HG02885 (cell line): Measurements from ENCODE around the gene CACNB4.
"Not testable (repeated sequence)": the region's sequence is repeated elsewhere in the genome, so short reads cannot be mapped to it uniquely, and the experiment has no call there.

Experiments
- ATAC-seq: cut with Tn5 transposase; IDR thresholded peaks from one replicate; pipeline ENCODE4 v1.9.1; 2021; ENCODE audit warnings: mild to moderate bottlenecking; ENCODE audit not compliant: unreplicated experiment, poor library complexity

CACNB4 gene

DNA sequence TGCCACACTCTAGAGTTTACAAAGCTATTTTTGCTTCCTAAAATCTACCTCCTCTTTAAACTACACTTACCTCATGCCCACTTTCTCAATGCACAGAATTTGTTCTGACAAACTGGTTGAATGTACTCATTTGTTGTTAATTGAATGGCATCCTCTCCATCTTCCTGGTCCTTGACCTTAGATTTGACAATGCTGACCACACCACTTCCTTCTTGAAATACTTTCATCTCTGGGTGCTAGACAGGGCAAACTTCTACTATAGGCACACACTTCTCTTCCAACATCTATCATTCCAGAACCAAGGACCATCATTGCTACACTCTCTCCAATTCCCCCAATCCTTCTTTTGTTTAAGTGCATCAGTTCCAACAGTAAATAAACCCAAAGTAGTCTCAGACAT is 292.9 kb downstream of the CACNB4 start:
- no peak for ATAC-seq

DNA sequence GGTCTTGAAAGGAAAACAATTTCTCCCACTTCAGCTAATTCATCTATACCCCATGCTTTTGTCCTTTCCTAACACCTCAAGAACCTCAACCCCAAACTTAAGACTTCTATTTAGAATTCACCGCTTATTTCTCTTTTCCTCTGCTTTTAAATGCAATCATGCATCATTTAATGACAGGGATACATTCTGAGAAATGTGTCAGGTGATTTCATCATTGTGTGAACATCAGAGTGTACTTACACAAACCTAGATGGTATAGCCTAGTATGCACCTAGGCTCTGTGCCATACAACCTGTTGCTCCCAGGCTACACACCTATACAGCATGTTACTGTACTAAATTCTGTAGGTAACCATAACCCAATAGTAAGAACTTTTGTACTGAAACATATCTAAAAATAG is 293.5 kb downstream of the CACNB4 start:
- no peak for ATAC-seq

DNA sequence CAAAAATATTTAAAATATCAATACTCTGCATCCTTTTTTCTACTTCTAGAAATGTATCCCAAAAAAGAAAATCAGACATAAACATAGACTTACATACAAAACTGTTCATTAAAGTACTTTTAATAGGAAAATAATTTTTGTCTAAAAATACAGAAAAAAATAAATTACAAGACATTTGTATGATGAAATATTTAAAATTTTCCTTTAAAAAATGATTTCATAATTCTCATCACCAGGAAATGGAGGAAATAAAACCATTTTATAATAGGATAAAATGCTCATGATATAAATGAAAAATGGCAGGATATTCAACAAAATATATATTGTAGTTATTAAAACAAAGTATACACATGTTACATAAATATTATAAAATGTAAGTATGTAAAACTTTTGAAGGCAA is 295.0 kb downstream of the CACNB4 start:
- no peak for ATAC-seq

DNA sequence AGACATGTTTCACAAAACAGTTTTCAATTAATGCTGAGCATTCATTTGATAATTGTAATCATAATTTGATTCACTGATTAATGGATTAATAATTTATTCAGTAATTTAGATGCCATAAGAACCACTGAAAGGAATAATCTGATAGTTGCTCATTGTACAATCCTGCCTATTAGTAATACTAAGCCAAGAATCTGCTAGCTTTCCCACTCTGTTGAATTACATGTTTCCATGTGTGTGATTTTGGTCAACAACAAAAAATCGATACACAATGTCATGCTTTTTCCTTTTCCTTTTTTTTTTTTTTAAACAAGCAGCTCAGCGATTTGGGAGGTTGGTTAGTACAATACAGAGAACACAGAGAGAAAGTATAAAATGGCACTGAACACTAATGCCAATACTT is 296.5 kb downstream of the CACNB4 start:
- ATAC-seq: no peak

DNA sequence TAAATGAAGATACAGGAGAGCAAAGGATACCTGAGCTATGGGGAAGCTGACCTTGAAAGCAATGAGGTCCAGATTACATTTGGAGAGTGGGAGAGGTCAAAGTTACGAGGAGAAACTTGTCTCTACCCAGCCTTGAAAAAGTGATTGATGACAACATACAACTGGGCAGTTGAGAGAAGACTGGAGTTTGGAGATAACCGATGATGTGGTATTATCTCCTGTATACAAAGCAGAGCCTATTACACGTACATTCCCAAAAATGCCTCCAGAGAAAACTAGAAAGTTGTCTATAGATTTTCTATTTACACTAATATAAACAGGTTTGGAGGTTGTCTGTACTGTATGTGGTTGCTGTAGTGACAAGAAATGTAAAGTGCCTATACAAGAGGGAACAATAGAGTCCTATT is 299.0 kb downstream of the CACNB4 start:
- no peak for ATAC-seq

DNA sequence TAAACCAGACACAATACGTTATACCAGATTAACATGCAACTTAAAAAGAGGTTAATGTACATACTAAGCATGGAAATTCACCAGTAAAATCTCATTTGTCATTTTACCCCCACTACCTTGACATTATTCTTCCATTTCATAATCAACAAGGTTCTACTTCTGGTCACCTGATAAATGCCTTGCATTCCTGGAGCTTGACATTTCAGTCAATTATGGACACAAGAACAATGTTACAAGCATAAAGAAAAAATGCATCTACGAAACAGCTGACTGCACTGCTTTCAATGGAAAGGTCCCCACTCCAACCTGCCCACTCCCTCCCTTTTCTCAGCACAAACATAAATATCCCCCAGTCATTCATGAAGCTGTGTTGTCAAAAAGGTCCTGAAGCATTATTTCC is 302.1 kb downstream of the CACNB4 start:
- ATAC-seq: no peak

DNA sequence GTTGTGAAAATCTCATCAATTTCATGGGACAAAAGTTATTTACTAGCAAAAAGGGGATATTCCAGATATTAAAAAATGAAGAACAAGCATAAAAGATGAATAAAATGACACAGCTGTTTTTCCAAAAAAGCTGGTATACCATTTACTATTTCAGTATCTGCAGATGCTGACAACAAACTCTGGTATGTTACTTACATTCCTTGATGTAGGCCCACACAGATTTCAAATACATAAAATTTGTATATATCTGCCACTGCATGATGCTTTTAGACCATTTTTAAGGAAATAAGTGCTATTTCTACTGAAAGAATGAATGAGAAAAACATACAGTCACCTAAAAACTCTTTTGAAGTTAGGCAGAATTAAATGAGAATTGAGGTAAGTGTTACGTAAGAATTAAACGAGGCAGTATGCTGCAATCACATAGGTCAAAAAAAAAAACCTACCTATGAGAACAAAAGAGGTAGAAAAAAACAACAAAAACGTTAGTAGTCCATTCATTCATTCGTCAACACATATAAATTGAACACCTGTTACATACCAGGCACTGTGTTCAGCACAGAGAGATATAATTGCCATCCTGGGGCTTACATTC is 303.1 kb downstream of the CACNB4 start:
- ATAC-seq: no peak

DNA sequence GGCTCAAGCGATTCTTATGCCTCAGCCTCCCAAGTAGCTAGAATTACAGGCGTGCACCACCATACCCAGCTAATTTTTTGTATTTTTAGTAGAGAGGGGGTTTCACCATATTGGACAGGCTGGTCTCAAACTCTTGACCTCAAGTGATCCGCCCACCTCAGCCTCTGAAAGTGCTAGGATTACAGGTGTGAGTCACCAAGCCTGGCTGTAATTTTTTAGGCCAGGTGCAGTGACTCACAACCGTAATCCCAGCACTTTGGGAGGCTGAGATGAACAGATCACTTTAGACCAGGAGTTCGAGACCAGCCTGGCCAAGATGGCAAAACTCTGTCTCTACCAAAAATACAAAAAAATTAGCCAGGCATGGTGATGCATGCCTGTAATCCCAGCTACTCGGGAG is 304.4 kb downstream of the CACNB4 start:
- ATAC-seq: not testable (repeated sequence)

DNA sequence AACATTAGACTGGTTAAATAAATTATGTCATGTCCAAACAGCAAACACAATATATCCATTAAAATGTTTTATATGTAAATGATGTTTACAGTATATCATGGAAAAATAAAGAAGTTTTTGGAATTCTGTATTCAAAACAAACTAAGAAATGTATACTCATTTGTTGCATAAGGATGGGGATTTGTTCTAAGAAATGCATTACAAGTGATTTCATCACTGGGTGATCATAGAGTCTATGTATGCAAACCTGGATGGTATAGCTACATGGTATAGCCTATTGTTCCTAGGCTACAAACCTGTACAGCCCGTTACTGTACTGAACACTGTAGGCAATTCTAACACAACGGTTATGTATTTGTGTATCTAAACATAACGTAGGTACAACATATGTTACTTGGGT is 305.7 kb downstream of the CACNB4 start:
- ATAC-seq: no peak

DNA sequence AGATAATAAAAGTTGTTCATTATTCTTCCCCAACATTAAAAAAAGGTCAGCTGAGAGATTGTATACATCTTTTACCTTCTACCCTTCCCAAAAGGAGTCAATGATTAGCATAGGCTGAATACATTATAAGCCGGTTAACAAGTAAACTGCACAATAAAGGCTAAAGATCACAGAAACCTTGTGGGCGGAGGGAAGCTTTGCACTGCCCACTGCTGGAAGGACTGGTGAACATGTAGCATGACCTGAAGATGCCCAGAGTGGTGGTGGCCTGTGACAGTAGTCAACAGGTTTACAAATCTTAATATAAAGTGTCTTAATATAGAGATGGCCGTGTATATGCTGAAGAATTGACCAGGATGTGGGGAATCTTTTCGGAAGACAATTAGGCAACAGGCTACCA is 306.3 kb downstream of the CACNB4 start:
- no peak for ATAC-seq

DNA sequence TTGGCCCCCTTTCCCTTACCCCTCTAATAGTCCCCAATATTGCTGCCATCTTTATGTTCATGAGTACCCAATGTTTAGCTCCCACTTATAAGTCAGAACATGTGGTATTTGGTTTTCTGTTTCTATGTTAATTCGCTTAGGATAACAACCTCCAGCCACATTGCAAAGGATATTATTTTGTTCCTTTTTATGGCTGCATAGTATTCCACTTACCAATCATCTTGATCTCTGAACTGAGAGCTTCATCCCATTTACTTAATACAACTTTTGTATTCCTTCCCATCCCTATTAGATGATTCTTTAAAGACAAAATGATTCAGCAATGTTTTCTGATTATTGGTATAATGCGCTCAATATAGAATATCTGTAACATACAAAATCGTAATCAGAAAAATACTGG is 307.3 kb downstream of the CACNB4 start:
- no peak for ATAC-seq

DNA sequence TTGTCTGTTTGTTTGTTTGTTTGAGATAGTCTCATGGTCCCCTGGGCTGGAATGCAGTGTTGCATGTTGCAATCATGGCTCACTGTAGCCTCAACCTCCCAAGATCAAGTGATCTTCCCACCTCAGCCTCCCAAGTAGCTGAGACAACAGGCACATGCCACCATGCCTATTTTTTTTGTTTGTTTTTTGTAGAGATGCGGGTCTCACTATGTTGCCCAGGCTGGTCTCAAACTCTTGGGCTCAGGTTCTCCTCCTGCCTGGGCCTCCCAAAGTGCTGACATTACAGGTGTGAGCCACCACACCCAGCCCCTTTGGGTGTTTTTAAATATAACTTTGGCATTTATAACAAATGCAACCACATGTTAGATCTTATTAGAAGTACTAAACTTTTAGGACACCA is 308.2 kb downstream of the CACNB4 start:
- no peak for ATAC-seq

DNA sequence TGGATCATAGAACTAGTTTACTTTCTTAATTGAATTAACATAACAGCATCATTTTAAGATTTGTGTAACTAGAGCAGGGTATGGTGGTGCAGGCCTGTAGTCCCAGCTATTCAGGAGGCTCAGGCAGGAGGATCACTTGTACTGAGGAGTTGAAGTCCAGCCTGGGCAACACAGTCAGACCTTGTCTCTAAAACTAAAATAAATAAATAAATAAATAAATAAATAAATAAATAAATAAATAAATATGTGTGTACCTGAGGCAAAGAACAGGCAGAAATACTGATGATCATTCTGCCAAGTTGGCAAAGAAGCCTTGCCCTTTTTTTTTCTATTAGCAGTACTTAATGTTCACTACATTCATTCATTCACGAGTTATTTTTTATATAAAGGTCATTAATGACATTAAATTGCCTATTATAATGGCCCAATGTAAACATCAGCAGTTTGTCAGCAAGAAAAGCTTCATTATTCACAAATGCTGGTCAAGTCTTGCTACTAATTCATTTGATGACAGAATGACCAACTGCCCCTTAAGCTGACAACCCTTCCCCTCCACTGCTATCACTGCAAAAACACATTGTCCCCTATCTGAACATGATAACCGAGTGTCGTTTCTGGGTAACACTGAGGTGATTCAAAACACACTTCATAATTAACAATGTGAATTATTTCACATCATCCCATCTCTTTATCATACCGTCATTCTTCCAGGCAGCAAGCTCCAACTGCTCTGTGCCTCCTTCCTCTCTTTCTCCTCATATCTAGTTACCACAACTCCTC is 309.6 kb downstream of the CACNB4 start:
- ATAC-seq: no peak

DNA sequence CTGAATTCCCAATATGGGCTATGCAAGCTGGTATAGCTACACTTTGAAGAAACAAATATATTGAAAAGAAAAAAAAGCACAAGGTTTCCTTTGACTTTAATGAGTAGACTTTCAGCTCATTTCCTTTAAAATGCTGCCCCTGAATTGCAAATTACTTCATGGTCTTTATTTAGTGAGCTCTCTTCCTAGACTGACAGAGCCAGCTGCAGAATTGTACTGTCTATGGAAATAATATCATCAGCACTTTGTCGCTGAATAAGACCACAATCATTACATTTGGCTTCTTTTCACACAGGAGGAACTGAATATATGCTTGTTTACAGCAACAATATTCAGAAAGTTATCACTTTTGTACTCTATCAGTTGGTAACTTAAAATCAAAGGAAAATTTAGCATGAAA is 312.4 kb downstream of the CACNB4 start:
- ATAC-seq: no peak

DNA sequence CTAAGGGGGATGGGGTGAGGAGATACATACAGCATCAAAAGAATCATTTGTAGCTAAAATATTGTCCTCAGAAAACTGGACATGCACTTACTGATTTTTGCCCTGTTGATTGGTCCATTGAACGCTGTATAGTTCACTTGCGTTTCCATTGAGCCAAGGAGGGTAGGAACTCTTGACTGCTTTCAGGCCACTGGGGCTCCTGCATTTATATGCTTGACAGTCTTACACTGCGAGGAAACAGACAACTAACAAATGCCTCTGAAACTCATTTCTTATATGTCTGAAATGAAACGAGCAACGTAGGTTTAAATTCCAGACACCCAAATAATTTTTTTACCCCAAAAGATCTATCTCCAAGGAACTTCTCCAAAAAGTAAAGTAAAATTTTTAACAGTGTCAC is 312.8 kb downstream of the CACNB4 start:
- no peak for ATAC-seq

DNA sequence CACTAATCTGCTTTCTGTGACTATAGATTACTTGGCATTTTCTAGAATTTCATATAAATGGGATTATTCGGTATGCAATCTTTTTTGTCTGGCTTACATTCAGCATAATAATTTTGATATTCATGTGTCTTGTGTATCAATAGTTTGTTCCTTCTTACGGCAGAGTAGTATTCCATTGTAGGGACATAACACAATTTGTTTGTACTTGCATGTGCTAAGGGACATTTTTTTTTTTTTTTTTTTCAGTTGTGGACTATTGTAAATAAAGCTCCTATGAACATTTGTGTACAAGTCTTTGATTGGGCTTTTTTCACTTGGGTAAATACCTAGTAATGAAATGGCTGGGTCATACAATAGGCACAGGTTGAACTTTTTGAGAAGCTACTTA is 315.7 kb downstream of the CACNB4 start:
- ATAC-seq: no peak
